ENCODE results near the gene SLC26A2. TPM values are rescaled to one million over a fixed set of nuclear protein-coding genes. Genes with fewer than 3 reads are reported as not detected.

Gene SLC26A2
- total RNA-seq, 1 experiment from 2014 or later, result 10.8 TPM

DNA sequence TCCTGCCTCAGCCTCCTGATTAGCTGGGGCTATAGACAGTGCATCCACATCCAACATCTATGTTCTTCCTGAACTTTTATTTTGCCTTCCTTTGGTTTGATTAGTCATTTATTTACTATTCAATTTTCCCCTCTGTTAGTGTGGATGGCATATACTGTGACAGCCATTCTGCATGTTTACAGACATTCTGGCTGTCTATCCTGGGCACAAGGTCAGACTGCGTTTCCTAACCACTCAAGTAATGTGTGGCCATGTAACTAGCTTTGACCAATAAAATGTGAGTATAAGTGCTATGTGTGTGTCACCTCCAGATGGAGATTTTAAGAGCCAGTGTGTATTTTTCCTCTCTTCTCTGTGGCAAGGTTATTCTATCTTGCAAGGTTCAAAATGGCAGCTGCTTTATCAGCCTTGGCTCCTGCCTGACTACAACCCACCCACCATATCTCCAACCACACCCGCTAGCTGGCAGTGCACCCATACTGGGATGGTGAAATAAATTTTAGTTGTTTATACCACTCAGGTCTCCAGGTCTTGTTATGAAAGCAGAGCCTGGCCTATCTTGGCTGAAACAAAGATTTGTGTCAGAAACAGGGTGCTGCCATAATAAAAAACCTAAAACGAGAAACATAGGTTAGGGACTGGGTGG is 48.2 kb upstream of the SLC26A2 start:
- Histone ChIP-seq H3K4me1 (ENCODE audit: insufficient read depth, low read length) (0 out of 2 replicates have a peak, but pooled peaks cover 5% of the 10 kb centered on the region), H3K9me3 (ENCODE audit: low read length) (no peaks in the 10 kb centered on the region), H2AFZ (ENCODE audit: low read length) (no peak overlapping the region), H3K36me3 (ENCODE audit: low read depth, low read length) (no peaks in the 10 kb centered on the region), H3K27me3 (ENCODE audit: low read length) (no peaks in the 10 kb centered on the region), H3K4me3 (ENCODE audit: low read length) (no peak overlapping the region), H3K4me2 (ENCODE audit: low read length) (no peak overlapping the region), H3K27ac (ENCODE audit: low read length) (no peak overlapping the region), H3K9me2 (replicated peaks; ENCODE audit: low read length) (no peaks in the 10 kb centered on the region), H3F3A (ENCODE audit: low read length, unreplicated experiment) (no peaks in the 10 kb centered on the region), H4K20me1 (ENCODE audit: low read length) (no peaks in the 10 kb centered on the region), H3K9ac (ENCODE audit: low read length) (no peak overlapping the region), H3K79me2 (ENCODE audit: low read length) (no peaks in the 10 kb centered on the region)
- ATAC-seq, result peak; percentile 69
- BruUV-seq (replicated peaks), result no TSS peak
- TF ChIP-seq CTCF (conservative IDR thresholded peaks at IDR 0.05; ENCODE audit: low read depth, low read length) (no peak), EZH2phosphoT487 (IDR thresholded peaks at IDR 0.05; ENCODE audit: borderline replicate concordance, low read length) (no peak), EZH2 (IDR thresholded peaks at IDR 0.05; ENCODE audit: low read length, unreplicated experiment) (no peak)
- DNase-seq, result no peak
- intact Hi-C loops (cut with micrococcal nuclease), result no loop called here
- ChIA-PET POLR2A (ENCODE audit: unreplicated experiment) (no interaction called here), CTCF (no interaction called here)

- TF ChIP-seq EZH2 (IDR thresholded peaks at IDR 0.05; ENCODE audit: low read length, unreplicated experiment) (no peak), CTCF (conservative IDR thresholded peaks at IDR 0.05; ENCODE audit: low read depth, low read length) (no peak), EZH2phosphoT487 (IDR thresholded peaks at IDR 0.05; ENCODE audit: borderline replicate concordance, low read length) (no peak)
- H3K27ac ChIP-seq (ENCODE audit: low read length), result no peak overlapping the region
- ATAC-seq (no peak; the same call in 1 of the 2 replicates), DNase-seq (no peak)
- H3K4me1 ChIP-seq (ENCODE audit: insufficient read depth, low read length), result 0 out of 2 replicates have a peak, but pooled peaks cover 5% of the 10 kb centered on the region
- no peaks in the 10 kb centered on the region for H3K79me2 ChIP-seq (ENCODE audit: low read length)
- POLR2A ChIA-PET (ENCODE audit: unreplicated experiment), result no interaction called here
- no peak overlapping the region for H3K4me3 ChIP-seq (ENCODE audit: low read length)
- no peaks in the 10 kb centered on the region for H3F3A ChIP-seq (ENCODE audit: low read length, unreplicated experiment)
- H3K4me2 ChIP-seq (ENCODE audit: low read length), result no peak overlapping the region
- H2AFZ ChIP-seq (ENCODE audit: low read length), result no peak overlapping the region
- no peaks in the 10 kb centered on the region for H4K20me1 ChIP-seq (ENCODE audit: low read length)
- H3K9me3 ChIP-seq (ENCODE audit: low read length), result no peaks in the 10 kb centered on the region
- no TSS peak for BruUV-seq (replicated peaks)
- CTCF ChIA-PET, result interaction anchor here (0.5 kb wide), 1 partner anchor 80 kb away, joined by 3 read pairs; no protein-coding TSS in a partner anchor
- H3K27me3 ChIP-seq (ENCODE audit: low read length), result no peaks in the 10 kb centered on the region
- H3K9ac ChIP-seq (ENCODE audit: low read length), result no peak overlapping the region
- no peaks in the 10 kb centered on the region for H3K9me2 ChIP-seq (replicated peaks; ENCODE audit: low read length)
- no peaks in the 10 kb centered on the region for H3K36me3 ChIP-seq (ENCODE audit: low read depth, low read length)
- intact Hi-C loops (cut with micrococcal nuclease), result no loop called here
These were observed 46.8 kb upstream of the SLC26A2 start for GRCh38 chr5:149913436-149914419.

All from PC-3 (cell line).